ACC112 (cell line): Measurements from ENCODE around the gene EXOC3.
"Not testable (repeated sequence)": the region's sequence is repeated elsewhere in the genome, so short reads cannot be mapped to it uniquely, and the experiment has no call there.

Experiments
- H2AFZ ChIP-seq: fragments of 200-600 bp; sonication (generic); one replicate; pipeline ENCODE4 v1.6.0; 2017; ENCODE audit warnings: antibody characterized with exemption, low read length; ENCODE audit not compliant: unreplicated experiment
- H3K27ac ChIP-seq: fragments of 200-600 bp; sonication (generic); 2 replicates; pipeline ENCODE4 v1.5.1; 2014; ENCODE audit warnings: low read depth, mild to moderate bottlenecking, antibody characterized with exemption, low read length, moderate library complexity
- H3K27me3 ChIP-seq: fragments of 200-600 bp; sonication (generic); 2 replicates; pipeline ENCODE4 v1.6.1; 2014; ENCODE audit warnings: mild to moderate bottlenecking, antibody characterized with exemption, low read length, moderate library complexity, mixed read lengths; ENCODE audit not compliant: insufficient read depth
- H3K36me3 ChIP-seq: fragments of 200-600 bp; sonication (generic); 2 replicates; pipeline ENCODE4 v1.6.1; 2016; ENCODE audit warnings: mild to moderate bottlenecking, antibody characterized with exemption, low read length, moderate library complexity, mixed read lengths; ENCODE audit not compliant: insufficient read depth
- H3K4me1 ChIP-seq: fragments of 200-600 bp; sonication (generic); one replicate; pipeline ENCODE4 v1.6.1; 2016; ENCODE audit warnings: low read length, mixed read lengths; ENCODE audit not compliant: insufficient read depth, unreplicated experiment, control insufficient read depth
- H3K4me3 ChIP-seq: fragments of 200-600 bp; sonication (generic); 2 replicates; pipeline ENCODE4 v1.5.1; 2014; ENCODE audit warnings: mild to moderate bottlenecking, low read depth, low read length
- H3K79me2 ChIP-seq: fragments of 200-600 bp; sonication (generic); one replicate; pipeline ENCODE4 v1.6.0; 2016; ENCODE audit warnings: low read length; ENCODE audit not compliant: control insufficient read depth, unreplicated experiment, insufficient read depth

EXOC3 gene

DNA sequence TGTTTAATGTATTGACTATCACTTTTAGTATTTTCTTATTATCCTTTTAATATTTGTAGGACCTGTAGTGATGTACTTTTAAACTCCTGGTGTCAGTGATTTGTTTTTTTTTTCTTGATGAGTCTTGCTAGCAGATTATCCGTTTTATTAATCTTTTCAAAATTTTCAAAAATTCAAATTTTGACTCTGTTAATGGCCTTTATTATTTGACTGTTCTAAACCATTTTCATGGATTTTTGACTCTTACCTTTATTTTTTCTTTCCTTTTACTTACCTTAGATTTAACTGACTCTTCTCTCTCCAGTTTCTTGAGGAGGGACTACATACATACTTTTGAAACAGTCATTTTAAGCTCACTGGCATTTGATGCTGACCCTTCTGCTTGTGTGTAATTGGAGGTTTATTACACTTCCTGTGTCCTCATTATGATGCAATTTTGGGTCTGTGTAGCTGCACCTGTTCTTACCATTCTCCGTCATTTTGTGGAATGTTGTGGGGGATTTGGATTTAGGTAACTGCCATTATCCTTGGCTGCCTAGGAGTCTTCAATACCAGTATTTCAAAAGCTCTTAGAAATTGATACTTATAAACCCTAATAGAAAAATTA is 32.0 kb upstream of the EXOC3 start:
- no peaks in the 10 kb centered on the region for H3K27me3 ChIP-seq
- H3K4me1 ChIP-seq, result peaks cover 7% of the 10 kb centered on the region
- H3K79me2 ChIP-seq, result no peaks in the 10 kb centered on the region
- H2AFZ ChIP-seq, result no peak overlapping the region
- H3K36me3 ChIP-seq, result no peaks in the 10 kb centered on the region
- H3K4me3 ChIP-seq, result no peak overlapping the region
- H3K27ac ChIP-seq, result no peak overlapping the region

DNA sequence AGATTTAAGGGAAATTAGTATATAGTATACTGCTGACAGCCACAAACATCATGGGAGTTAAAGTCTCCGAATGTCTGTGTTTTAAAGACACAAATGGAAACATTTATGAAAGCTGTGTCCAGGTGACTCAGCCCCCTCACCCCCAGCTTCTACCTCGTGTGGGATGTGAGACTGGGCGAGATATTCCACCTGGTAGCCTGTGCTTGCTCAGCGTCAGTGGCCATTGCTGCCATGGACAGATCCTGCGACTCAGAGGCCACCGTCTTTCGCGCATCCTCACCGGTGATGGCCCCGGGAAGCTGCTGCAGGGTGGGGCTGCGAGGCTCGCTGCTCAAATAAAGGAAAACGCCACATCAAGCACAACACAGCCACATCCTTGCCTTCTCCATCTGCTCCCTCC is 31.2 kb upstream of the EXOC3 start:
- no peak overlapping the region for H3K4me3 ChIP-seq
- H3K79me2 ChIP-seq, result no peaks in the 10 kb centered on the region
- no peak overlapping the region for H2AFZ ChIP-seq
- no peaks in the 10 kb centered on the region for H3K36me3 ChIP-seq
- no peaks in the 10 kb centered on the region for H3K27me3 ChIP-seq
- H3K27ac ChIP-seq, result no peak overlapping the region
- H3K4me1 ChIP-seq, result peaks cover 6% of the 10 kb centered on the region

DNA sequence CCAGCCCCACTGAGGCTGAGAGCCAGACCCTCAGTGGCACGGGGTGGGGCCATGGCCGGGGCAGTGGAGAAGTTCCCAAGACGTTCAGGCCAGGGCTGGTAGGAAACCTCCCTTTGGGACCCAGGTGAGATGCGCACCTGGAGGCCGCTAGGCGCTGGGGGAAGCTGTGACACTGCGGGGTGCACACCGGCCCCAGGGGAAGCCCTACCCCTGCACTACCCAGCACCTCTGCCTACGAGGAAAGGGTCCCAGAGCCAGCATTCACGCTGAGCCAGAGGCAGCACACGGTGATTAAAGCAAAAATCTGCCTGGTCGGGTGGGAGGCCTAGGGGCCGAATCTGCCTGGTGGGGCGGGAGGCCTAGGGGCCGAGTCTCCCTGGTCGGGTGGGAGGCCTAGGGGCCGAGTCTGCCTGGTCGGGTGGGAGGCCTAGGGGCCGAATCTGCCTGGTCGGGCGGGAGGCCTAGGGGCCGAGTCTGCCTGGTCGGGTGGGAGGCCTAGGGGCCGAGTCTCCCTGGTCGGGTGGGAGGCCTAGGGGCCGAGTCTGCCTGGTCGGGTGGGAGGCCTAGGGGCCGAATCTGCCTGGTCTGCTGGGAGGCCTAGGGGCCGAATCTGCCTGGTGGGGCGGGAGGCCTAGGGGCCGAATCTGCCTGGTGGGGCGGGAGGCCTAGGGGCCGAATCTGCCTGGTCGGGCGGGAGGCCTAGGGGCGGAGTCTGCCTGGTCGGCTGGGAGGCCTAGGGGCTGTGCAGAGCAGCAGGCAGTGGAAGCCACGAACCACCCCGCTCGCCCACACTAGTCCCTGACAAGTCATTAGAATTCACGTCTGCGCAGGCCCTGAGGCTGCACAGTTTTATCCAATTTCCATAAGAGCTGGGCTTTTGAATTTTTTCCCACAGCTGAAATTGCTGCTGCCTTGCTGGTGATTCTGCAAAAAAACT is 27.7 kb upstream of the EXOC3 start:
- not testable (repeated sequence) for H3K36me3 ChIP-seq, H3K4me3 ChIP-seq, H2AFZ ChIP-seq, H3K79me2 ChIP-seq, H3K27me3 ChIP-seq, H3K4me1 ChIP-seq, H3K27ac ChIP-seq

DNA sequence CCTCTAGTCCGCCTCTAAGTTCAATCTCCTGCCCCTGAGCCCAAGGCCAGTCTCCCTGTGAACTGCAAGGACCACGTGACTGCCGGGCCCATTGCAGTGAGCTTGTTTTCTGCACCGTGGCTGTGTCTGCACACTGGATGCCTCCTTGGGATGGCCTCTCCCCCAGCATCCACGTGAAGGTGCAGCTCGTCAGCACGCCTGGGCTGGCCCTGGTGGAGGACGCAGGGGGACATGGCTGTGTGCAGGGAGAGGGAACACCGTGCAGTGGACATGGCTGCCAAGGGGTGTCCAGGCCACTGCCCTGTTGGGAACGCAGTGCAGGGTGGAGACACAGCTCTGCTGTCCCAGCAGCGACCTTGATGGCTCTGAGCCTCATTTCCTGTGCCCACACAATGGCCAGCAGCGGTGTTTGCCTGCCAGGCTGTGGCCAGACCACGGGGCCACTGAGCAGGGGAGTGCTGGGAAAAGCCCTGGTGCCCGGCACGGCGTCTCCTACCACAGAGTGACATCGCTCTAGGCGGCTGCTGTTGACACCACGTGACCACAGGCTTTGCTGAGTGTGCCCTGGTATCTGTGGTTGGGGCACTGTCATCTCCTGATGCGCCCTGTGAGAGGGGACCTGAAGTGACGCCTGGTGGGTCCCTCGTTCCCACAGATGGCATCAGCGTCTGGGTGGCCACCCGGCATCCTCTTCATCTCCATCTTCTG is 26.9 kb upstream of the EXOC3 start:
- no peak overlapping the region for H3K4me3 ChIP-seq
- H3K79me2 ChIP-seq, result no peaks in the 10 kb centered on the region
- no peaks in the 10 kb centered on the region for H3K27me3 ChIP-seq
- no peaks in the 10 kb centered on the region for H3K36me3 ChIP-seq
- no peaks in the 10 kb centered on the region for H3K4me1 ChIP-seq
- H3K27ac ChIP-seq, result no peak overlapping the region
- H2AFZ ChIP-seq, result no peak overlapping the region

DNA sequence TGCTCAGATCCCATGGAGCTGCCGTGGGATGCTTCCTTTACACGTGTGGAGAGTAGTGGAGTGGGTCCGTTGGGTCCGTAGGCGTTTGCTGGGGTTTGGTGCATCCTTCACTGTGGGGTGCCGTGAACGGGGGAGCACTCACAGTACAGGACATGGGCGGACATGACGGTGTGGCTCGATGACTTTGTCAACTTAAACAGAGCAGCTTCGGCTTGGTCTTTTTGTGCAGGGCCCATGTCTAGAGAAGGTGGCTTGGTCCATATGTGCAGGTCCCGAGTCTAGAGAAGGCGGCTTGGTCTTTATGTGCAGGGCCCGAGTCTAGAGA is 26.4 kb upstream of the EXOC3 start:
- Histone ChIP-seq H3K79me2 (no peaks in the 10 kb centered on the region), H3K27ac (no peak overlapping the region), H3K4me1 (no peaks in the 10 kb centered on the region), H3K36me3 (no peaks in the 10 kb centered on the region), H3K4me3 (no peak overlapping the region), H2AFZ (no peak overlapping the region), H3K27me3 (no peaks in the 10 kb centered on the region)

DNA sequence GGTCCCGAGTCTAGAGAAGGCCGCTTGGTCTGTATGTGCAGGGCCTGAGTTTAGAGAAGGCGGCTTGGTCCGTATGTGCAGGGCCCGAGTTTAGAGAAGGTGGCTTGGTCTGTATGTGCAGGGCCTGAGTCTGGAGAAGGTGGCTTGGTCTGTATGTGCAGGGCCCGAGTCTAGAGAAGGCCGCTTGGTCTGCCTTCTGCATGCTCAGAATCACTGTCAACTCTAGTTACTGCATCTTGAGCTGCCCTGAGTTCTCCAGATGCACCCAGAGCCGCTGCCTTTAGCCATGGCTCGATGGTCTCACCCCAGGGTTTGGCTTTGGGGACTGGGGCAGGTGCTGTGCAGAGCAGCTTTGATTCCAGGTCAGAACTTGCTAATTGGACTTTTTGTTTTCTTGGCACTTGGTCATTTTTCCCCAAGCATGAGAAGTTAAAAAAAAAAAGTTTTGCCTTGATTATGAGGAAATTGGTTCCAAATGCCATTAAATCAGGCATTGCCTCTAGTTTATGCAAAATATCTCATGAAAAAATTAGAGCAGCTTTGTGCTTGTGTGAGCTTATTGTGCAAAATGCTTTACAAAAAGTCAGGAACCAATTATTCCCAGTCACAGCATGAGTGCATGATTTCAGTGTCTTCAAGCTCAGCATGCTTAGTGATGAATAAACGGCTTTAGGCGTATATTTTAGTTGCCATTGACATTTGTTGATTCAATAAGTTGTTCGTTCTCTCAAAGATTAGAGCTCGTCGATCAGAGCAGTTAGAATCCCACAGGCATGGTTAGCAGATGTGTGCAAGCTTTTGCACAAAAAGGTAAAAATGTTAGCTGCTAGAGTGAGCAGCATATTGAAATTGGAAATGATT is 25.4 kb upstream of the EXOC3 start:
- Histone ChIP-seq H3K4me1 (no peaks in the 10 kb centered on the region), H3K36me3 (no peaks in the 10 kb centered on the region), H3K79me2 (no peaks in the 10 kb centered on the region), H3K4me3 (no peak overlapping the region), H3K27me3 (no peaks in the 10 kb centered on the region), H2AFZ (no peak overlapping the region), H3K27ac (no peak overlapping the region)

DNA sequence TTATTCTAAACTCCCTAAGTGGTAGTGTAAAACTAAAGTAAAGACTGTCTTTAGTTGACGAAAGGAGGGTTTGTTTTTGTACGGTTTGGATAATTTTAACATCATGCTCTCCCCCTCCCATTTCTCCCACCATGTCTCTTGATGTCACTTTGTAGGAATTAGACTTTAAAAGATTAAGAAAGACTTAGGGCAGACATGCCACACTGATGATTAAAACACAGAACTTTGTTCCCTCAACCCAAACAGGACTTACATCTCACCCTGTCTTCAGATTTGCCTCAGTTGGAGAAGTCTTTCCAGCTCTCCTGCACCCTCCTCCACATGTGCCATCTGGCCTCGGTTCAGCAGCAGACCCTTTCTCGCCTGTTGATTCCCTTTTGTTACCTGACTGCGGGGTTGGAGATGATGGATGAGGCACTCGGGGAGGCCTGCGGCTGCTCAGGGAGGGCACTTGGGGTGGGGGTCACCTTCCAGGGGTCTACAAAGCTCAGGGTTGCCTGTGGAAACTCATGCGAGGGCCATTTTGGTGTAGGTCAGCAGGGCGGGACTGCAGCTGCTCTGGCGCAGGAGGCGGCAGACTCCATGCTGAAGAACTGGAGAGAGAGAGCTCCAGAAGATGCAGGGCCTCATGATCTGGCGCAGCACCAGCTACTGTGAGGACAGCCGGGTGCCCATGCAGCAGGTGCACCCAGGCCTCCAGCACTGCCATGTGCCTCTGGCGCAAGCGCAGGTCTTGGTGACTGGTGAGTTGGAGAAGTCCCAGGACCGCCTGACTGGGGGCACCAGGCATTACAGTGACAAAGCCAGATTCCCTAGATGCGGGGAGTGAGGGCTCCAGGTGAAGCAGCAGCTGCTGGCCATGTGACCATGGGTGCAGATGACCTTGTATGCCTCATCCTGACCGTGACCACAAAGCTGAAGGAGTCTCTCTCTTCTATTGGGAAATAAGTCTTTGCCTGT is 24.5 kb upstream of the EXOC3 start:
- Histone ChIP-seq H2AFZ (no peak overlapping the region), H3K4me1 (no peaks in the 10 kb centered on the region), H3K79me2 (no peaks in the 10 kb centered on the region), H3K4me3 (no peak overlapping the region), H3K36me3 (no peaks in the 10 kb centered on the region), H3K27ac (no peak overlapping the region), H3K27me3 (no peaks in the 10 kb centered on the region)

DNA sequence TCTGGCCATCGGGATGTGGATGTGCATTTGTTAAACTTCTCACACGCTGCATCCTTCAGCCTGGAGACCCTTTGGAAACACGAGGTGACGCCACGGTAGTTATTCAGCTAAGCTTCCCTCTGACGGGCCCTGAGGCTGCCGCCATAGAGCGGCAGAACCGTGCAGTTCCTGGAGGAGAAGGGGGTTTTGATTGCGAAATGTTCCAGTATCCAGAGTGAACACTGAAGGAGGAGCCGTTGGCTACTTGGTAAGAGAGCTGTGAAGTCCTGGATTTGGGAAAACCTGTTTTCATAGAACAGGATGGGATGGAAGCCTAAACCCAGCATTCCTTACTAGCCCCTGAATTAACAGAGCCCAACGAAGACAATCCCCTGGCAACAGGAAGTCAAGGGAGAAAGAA is 23.0 kb upstream of the EXOC3 start:
- Histone ChIP-seq H3K4me3 (no peak overlapping the region), H2AFZ (no peak overlapping the region), H3K4me1 (no peaks in the 10 kb centered on the region), H3K27ac (no peak overlapping the region), H3K79me2 (no peaks in the 10 kb centered on the region), H3K27me3 (no peaks in the 10 kb centered on the region), H3K36me3 (no peaks in the 10 kb centered on the region)

DNA sequence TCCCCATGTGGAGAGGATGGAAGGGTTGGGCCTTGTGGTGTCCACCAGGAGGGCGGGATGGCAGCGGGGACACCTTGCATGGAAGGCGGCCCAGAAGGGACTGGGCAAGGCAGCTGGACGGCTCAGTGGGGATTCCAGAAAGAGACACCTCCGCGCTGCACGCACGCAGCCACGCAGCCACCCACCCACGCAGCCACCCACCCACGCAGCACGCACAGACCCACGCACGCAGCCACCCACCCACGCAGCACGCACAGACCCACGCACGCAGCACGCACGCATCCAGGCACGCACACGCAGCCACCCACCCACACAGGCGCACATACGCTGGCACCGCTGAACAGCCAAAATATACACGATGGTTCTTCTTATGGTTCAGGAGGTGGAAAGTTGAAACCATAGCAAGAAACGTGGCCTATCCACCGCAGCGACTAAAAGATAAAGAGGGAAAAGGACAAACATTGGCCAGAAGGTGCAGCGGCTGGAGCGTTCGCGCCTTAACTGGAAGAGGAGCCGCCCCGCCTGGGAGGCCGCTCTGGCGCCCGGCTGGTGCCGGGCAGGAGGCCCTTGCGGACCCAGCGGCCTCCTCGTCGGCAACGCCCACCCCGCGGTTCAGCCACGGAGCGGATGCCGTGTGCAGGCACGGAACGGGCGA is 22.2 kb upstream of the EXOC3 start:
- Histone ChIP-seq H3K36me3 (no peaks in the 10 kb centered on the region), H3K27me3 (no peaks in the 10 kb centered on the region), H3K4me1 (no peaks in the 10 kb centered on the region), H3K79me2 (no peaks in the 10 kb centered on the region), H3K27ac (no peak overlapping the region), H2AFZ (no peak overlapping the region), H3K4me3 (no peak overlapping the region)
